Inflammatory macrophage treated with lipopolysaccharide for 1 hour (primary cell): ENCODE measurements around the gene ODAM.
A peak's percentile ranks its signal among the peaks of the same experiment; 100 is the strongest.
"Not testable (repeated sequence)": the region's sequence is repeated elsewhere in the genome, so short reads cannot be mapped to it uniquely, and the experiment has no call there.

Source experiments
- DNase-seq, 2 donors: peaks; one replicate each; pipeline ENCODE4 v3.0.0-alpha.2; 2020 to 2022

ODAM gene

DNA sequence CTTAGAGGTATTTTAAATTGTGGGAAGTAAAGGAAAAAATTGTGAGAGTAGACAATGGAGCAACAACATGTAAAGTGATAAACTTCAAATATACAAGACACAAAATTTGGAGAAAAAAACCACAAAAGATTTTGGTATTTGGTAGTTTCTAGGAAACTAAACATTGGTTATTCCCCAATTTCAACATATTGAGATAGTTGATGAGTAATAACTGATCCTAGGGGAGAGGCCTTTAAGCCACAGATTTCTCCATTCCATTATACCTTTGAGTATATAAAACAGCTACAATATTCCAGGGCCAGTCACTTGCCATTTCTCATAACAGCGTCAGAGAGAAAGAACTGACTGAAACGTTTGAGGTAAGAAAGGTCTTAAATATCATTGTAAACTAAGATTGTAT is 30.3 kb downstream of the ODAM start, which contains the start of gene FDCSP:
TSS of gene FDCSP (plus strand) at position 301 of the 400 bp plus-strand sequence. CDS start 5,071 bp downstream, outside the sequence.
- DNase-seq: peak in 1 of 2 donors; percentile 0

DNA sequence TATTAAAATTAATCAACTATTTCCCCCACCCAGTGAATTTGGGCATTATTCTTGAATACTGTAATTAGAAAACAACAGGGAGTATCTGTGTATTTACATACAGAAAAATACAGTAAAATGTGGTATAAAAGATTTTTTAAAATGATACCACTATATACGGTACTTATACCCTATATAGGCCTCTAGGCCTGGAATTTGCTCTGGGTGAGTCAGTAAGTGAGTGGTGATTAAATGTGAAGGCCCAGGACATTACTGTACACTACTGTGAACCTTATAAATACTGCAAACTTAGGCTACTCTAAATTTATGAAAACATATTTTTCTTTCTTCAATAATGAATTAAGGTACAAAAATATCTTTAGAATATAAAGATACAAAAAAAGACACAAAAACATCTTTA is 40.6 kb downstream of the ODAM start:
- DNase-seq: no peak

DNA sequence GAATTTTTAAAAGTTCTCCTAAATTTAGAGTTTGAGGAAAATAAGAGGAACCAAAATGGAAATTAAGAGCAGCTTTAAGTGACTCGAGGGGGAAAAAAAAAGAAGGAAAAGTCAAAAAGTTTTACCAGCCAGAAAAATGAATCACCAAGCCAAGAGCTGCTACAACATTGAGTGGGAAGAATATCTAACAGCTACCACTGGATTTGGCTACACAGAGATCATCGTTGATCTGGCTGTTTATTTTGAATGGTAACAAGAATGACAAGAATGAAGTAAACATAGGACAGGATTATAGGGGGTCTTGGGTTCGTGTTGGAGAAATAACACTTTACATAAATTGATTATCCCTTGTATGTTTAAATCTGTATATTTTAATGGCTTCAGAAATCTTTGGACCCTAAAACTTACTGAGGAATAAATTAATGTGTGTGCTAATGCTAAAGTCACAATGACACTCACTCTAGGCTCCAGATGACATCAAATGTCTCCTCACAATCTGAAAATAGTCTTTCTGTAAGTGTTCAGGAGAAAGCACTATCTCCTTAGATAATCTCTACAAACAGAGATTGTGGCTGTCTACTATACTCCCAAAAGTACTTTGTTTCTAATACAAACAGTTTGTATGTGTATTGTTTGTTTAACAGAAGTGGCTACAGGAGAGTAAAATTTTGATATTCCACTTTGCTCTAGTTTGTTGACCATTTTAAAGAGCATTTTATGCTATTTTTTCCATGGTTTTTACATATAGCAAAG is 43.8 kb downstream of the ODAM start:
- no peak for DNase-seq

DNA sequence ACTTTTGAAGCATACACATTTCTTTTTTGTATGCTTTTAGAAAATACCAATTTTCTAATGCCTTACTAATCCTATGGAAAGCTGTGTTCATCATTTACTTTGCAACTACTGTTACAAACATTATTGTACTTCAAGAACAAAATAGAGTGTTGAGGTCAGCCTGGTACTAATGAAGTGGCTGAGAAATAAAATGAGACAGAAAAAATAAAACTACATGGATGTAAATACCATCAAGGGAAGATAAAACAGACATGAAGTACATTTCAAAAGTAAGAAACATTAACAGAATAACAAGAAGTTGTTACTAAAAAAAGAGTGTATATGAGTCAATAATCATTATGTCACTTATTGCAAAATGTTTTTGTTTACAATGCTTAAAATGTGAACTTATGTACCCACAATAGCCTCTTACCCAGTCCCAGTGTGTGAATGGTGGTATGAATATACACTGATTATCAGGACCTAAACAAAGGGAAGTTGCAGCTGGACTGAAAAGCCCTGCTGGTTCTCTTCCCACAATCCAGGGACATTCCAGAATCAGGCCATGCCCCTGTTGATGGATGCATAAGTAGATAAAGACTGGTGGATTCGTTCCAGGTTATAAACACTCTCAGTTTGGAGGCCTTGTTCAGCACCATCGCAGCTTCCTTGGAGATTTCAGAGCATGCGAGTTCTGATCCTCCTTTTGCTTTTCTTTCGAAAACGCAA is 44.5 kb downstream of the ODAM start:
- no peak for DNase-seq

DNA sequence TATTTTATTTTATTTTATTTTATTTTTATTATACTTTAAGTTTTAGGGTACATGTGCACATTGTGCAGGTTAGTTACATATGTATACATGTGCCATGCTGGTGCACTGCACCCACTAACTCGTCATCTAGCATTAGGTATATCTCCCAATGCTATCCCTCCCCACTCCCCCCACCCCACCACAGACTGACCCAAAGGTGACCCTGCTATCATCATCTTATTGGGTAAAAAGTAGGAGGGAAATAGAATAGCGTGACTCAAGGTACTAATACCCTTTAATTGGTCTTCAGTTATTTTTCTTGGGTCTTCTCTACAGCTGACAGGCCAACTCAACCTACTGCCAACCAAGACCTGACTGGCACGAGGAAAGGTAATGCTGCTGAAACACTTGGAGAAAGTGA is 46.8 kb downstream of the ODAM start, which contains the start of gene CSN3:
TSS of gene CSN3 (plus strand) at position 301 of the 400 bp plus-strand sequence. CDS start 2,223 bp downstream, outside the sequence.
- DNase-seq: not testable (repeated sequence)

DNA sequence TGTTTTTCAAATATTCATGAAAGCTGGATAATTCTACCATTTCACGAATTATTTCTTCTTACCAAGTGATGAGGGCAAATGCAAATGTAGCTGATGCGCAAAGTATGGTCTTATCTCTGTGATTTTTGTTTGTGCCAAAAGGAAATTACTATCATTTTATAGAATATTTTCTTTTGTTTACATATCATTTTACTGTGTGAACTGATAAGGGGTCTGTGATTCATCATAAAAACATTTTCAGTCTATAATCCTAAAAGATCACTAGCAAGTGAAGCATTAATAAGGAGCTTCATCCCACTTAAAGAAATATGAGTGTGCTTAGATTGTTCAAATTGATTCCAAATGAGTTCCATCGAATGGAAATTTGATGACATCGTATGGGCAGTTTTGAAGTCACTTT is 47.6 kb downstream of the ODAM start:
- no peak for DNase-seq

- DNase-seq: no peak
Measured at GRCh38 chr4:70251250-70251944, 55.9 kb downstream of the ODAM start.

DNA sequence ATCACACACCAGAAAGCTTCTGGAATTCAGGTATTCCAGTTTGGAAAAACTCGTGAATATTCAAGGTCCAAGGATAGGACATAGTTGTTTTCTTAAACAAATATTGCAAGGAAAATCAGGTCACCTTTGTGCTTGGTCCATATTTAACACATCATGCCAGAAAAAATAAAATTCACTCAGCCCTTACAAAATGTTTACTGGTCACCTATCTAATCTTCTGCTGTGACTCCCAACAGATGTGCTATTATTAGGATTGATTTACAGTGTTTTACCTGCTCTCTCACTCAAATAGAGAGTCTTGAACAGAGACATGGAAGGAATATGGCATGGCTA is 56.4 kb downstream of the ODAM start:
- no peak for DNase-seq
